ENCODE data around the gene CHRM3.
"Not testable (repeated sequence)": the region's sequence is repeated elsewhere in the genome, so short reads cannot be mapped to it uniquely, and the experiment has no call there.

The CHRM3 gene

DNA sequence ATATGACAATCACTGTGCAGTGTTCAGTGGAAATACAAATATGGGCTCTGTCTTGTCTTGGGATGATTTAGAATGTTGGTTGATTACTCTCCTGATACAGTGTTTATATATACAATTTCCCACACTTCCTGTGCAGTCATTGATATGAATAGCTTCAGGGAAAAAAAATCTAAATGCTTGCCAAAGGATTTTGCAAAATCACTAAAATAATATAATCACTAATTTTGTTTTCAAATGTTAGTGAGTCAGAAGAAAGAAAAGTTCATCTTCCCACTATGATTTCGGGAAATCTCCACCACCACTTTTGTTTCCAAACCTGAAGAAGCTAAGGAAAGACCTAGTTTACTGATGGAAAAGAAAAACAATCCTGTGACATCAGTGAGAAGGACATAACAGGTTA is 32.1 kb upstream of the CHRM3 start:
- no peak overlapping the region for H3K4me3 ChIP-seq (ENCODE audit: low read length)
- DNase-seq (ENCODE audit: low read depth), result no peak
- TF ChIP-seq, protein P1, sequence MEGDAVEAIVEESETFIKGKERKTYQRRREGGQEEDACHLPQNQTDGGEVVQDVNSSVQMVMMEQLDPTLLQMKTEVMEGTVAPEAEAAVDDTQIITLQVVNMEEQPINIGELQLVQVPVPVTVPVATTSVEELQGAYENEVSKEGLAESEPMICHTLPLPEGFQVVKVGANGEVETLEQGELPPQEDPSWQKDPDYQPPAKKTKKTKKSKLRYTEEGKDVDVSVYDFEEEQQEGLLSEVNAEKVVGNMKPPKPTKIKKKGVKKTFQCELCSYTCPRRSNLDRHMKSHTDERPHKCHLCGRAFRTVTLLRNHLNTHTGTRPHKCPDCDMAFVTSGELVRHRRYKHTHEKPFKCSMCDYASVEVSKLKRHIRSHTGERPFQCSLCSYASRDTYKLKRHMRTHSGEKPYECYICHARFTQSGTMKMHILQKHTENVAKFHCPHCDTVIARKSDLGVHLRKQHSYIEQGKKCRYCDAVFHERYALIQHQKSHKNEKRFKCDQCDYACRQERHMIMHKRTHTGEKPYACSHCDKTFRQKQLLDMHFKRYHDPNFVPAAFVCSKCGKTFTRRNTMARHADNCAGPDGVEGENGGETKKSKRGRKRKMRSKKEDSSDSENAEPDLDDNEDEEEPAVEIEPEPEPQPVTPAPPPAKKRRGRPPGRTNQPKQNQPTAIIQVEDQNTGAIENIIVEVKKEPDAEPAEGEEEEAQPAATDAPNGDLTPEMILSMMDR (IDR thresholded peaks at IDR 0.05; ENCODE audit: insufficient read depth, low read depth, low read length, missing control alignments), result no peak

DNA sequence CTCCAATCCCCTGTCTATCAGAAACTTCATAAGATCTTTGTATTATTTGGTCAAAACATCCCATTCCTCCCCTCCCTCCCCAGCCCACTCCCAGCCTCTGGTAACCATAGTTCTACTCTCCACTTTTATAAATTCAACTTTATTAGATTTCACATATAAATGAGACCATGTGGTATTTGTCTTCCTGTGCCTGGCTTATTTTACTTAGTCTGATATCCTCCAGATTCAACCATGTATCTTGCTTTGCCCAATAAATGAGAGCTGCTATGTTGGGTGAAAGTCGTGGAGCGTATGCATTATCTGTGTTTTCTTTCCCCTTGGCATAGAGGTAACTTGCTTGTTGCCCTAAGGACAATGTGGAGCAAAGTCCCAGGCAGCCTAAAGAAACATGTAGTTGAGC is 28.5 kb upstream of the CHRM3 start:
- TF ChIP-seq, protein P1 (IDR thresholded peaks at IDR 0.05; ENCODE audit: insufficient read depth, low read depth, low read length, missing control alignments), result no peak
- no peak overlapping the region for H3K4me3 ChIP-seq (ENCODE audit: low read length)
- DNase-seq (ENCODE audit: low read depth), result no peak

DNA sequence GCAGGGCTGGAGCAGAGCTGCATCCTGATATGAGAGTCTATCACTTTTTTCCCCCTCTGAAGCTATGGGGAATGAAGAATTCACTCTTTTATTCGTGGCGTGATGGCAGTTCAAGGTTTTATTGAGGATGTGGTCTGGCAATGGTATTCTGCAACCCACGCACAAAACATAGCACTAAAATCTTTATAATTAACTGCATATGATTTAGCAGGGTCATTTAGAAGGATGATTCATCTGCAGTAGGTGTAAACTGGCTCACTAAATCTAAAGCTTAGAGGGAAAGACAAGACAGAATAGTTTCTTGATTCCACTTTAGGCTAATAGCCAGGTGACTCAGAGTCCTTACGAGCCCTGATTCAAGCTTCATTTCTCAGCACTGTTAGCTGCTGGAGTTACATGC is 25.0 kb upstream of the CHRM3 start:
- peak; percentile 79 for DNase-seq (ENCODE audit: low read depth)
- TF ChIP-seq, protein P1 (IDR thresholded peaks at IDR 0.05; ENCODE audit: insufficient read depth, low read depth, low read length, missing control alignments), result no peak
- no peak overlapping the region for H3K4me3 ChIP-seq (ENCODE audit: low read length)

DNA sequence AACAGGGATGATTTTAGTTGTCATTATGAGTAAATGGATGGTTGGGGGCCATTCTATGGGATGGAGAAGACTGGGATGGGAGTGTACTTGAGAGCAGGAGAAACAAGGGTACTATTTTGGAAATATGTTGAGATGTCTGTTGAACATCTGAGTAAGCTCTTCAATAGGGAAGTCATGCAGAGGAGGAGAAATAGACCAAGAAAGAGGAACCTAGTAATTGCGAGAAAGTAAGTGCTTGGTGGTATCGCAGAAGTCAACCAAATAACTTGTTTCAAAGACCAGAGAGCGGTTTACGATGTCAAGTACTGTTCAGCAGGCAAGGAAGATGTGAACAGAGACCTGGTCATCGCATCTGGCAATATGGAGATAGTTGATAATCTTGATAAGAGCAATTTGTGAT is 22.4 kb upstream of the CHRM3 start:
- TF ChIP-seq, protein P1 (IDR thresholded peaks at IDR 0.05; ENCODE audit: insufficient read depth, low read depth, low read length, missing control alignments), result no peak
- peak; percentile 2 for DNase-seq (ENCODE audit: low read depth)
- no peak overlapping the region for H3K4me3 ChIP-seq (ENCODE audit: low read length)

DNA sequence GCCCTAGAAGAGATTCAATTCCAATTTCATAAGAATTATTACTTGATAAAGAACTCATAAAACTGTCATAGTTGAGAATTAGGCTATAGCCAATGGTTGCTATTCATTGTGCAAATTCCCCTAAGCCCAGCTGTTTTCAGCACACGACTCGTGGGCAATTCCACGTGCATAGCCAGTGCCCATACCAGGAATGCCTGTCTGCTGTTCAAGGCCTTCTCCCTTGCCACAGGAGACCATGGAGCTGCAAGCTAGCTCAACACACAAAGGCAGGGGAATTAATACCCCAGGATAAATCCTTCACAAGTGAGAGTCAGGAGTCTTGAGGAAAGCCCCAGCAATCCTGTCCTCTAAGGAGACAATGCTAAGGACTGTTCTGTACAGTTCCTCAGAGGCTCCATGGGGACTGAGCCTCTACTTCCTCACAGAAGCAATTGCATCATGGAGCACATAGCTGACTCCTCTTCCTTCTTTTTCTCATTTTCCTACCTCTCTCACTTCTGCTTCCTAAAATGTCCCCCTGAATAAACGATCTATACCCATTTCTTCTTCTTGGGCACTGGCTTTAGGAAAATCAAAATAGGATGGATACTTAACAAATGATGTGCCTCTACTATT is 19.1 kb upstream of the CHRM3 start:
- DNase-seq (ENCODE audit: low read depth), result no peak
- TF ChIP-seq, protein P1 (IDR thresholded peaks at IDR 0.05; ENCODE audit: insufficient read depth, low read depth, low read length, missing control alignments), result no peak
- no peak overlapping the region for H3K4me3 ChIP-seq (ENCODE audit: low read length)

DNA sequence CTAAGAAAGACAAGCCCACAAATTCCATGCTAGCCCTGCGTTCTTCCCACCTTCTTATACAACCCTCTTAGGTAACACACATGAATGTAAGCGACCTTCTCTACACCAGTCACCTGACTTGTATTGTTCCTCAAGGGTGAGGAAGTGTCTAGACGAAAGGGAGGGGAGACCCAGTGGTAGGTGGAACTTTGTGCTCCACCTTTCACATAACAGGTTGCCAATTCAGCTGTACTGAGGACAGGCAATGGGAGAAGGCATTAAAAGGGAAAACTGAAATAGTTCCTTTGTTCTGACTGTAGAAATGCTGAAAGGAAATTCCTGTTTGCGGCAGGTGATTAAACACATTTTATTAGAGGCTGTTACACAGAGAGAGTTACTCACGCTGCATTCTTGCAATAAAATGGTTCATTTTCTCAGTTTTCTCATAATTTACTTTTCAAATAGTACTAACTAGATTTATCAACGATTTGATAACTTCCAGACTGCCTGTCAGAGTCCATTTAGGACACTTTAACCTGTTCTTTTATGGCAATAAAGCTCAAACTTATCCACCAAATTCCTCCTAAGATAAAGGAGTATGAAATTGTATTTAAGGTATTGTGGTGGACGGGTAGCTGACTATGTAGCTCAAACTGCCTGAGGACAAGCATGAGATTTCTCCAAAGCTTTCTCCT is 17.8 kb upstream of the CHRM3 start:
- peak; percentile 39 for DNase-seq (ENCODE audit: low read depth)
- no peak overlapping the region for H3K4me3 ChIP-seq (ENCODE audit: low read length)
- TF ChIP-seq, protein P1 (IDR thresholded peaks at IDR 0.05; ENCODE audit: insufficient read depth, low read depth, low read length, missing control alignments), result no peak

DNA sequence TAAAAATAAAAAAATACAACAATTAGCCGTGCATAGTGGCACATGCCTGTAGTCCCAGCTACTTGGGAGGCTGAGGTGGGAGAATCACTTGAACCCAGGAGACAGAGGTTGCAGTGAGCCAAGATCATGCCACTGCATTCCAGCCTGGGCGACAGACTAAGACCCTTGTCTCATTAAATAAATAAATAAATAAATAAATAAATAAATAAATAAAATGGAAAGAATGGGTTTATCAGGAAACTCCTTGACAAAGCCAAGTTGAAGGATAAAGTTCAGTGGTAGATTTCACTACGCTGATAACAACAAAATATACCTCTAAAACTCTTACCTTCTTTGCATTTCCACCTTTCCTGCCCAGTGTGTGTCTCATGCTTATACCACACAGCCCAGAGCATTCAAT is 15.5 kb upstream of the CHRM3 start:
- DNase-seq (ENCODE audit: low read depth); H3K4me3 ChIP-seq (ENCODE audit: low read length): not testable (repeated sequence)
